HG03135 (cell line): ENCODE measurements around the gene N4BP3.
"Not testable (repeated sequence)": the region's sequence is repeated elsewhere in the genome, so short reads cannot be mapped to it uniquely, and the experiment has no call there.

Experiments used
- ATAC-seq: cut with Tn5 transposase; IDR thresholded peaks from one replicate; pipeline ENCODE4 v1.9.1; 2021; ENCODE audit warnings: mild to moderate bottlenecking, moderate library complexity; ENCODE audit not compliant: unreplicated experiment

The N4BP3 gene

GRCh38 chr5:178121391-178122276, 8.3 kb downstream of the N4BP3 start:
- no peak for ATAC-seq

- ATAC-seq: no peak
These were observed 9.0 kb downstream of the N4BP3 start for GRCh38 chr5:178122346-178122745.

- ATAC-seq: no peak
These were observed 10.0 kb downstream of the N4BP3 start for GRCh38 chr5:178123094-178123965.

- no peak for ATAC-seq
These were observed 10.9 kb downstream of the N4BP3 start for GRCh38 chr5:178123966-178124925.

- ATAC-seq: no peak
These were observed 12.0 kb downstream of the N4BP3 start for GRCh38 chr5:178125253-178125906.

GRCh38 chr5:178126556-178126955, 13.2 kb downstream of the N4BP3 start:
- no peak for ATAC-seq

GRCh38 chr5:178127300-178128009, 14.1 kb downstream of the N4BP3 start:
- ATAC-seq: not testable (repeated sequence)

DNA sequence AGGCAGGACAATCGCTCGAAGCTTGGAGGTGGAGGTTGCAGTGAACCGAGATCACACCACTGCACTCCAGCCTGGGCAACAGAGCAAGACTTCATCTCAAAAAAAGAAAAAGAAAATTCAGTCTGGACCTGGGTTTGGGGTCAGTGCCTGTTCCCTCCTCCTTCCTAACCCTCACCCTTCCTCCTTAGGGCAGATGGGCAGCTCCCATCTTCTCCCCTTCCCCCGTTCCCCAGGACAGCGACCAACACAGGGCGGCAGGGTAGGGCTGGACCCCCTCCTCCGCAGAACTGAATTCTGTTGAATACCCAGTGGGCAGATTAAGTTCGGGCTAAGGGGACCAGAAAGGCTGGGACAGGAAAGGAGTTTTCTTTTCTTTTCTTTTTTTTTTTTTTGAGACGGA, 16.0 kb downstream of the N4BP3 start:
- ATAC-seq: no peak

DNA sequence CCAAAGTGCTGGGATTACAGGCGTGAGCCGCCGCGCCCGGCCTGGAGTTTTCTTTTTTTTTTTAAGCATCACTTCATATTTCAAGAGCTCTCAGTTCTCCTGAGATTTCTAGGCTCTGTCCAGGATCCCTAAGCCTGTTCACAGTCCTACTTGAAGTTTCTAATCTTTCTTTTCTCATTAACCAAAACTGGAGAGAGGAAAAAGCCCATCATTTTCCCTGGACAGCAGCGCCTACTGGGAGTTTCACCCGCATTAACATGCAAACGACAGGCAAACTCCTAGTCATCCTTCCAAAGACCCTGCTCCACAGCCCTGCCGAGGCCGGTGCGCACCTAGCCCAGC, 16.9 kb downstream of the N4BP3 start:
- not testable (repeated sequence) for ATAC-seq

GRCh38 chr5:178130576-178131445, 17.5 kb downstream of the N4BP3 start, which contains the start of gene RMND5B:
Gene RMND5B (plus strand): TSS chr5:178131014. CDS start chr5:178138120, 7,106 bp downstream.
- peak; percentile 84 for ATAC-seq

GRCh38 chr5:178131446-178131996, 18.2 kb downstream of the N4BP3 start:
- ATAC-seq: no peak

DNA sequence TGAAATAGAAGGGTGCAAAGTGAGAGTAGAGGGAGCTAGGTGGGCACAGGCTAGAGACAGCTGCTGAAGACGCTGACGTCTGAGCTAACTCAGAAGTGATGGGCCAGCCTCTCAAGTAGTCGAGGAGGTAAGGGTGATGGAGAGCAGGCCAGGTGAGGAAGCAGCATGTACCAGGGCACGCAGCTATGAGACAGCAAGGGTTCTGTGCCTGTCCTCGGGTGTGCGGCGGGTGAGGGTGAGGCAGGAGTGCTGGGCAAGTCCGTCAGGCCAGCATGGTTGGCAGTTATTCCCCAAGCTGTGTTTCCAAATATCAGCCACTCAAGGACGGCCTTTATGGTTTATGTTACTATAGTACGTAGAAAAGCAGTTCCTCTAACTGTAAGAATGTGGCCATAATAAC, 23.7 kb downstream of the N4BP3 start:
- ATAC-seq: no peak

DNA sequence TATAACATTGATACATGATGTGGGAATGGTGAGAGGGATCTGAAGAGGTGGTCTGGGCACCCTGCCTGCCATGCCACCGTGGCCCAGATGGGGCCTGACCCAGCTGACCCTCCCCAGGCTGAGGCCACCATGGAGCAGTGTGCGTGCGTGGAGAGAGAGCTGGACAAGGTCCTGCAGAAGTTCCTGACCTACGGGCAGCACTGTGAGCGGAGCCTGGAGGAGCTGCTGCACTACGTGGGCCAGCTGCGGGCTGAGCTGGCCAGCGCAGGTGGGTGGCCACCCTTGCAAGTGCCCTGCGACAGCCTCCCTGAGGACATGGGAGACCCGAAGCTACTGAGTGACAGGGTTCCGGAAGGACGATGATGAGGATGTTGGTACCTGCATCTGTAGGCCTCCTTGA, 24.7 kb downstream of the N4BP3 start:
- no peak for ATAC-seq

- ATAC-seq: no peak
These were observed 28.2 kb downstream of the N4BP3 start for GRCh38 chr5:178141550-178141949.

DNA sequence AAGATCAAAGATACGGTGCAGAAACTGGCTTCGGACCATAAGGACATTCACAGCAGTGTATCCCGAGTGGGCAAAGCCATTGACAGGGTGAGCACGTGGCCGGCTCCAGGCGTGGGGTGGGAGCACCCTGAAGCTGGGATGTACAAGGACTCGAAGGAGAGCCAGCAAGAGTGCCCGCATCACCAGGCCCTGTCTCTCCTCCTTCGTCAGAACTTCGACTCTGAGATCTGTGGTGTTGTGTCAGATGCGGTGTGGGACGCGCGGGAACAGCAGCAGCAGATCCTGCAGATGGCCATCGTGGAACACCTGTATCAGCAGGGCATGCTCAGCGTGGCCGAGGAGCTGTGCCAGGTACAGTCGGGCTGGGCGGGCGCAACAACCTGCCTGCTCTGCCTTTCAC, 29.3 kb downstream of the N4BP3 start:
- no peak for ATAC-seq

- no peak for ATAC-seq
These were observed 29.9 kb downstream of the N4BP3 start for GRCh38 chr5:178143246-178143645.

- ATAC-seq: no peak
These were observed 30.6 kb downstream of the N4BP3 start for GRCh38 chr5:178143901-178144300.
